Smooth muscle cell (in vitro differentiated cells): ENCODE data around the gene DMBX1. TPM values are rescaled to one million over a fixed set of nuclear protein-coding genes. Genes with fewer than 3 reads are reported as not detected.

ENCODE experiments used
- DNase-seq: peaks from one replicate; lab custom pipeline; 2025; ENCODE audit not compliant: unreplicated experiment; lab: John Stamatoyannopoulos, UW
- H2AFZ ChIP-seq: fragments of 200-600 bp; sonication (generic); 2 replicates; pipeline ENCODE4 v1.6.0; 2016; ENCODE audit warnings: antibody characterized with exemption, low read depth, mild to moderate bottlenecking
- H3F3A ChIP-seq: fragments of 200-600 bp; sonication (generic); 2 replicates; pipeline ENCODE4 v1.6.0; 2017; ENCODE audit warnings: antibody characterized with exemption, low read depth
- H3K27ac ChIP-seq: fragments of 200-600 bp; sonication (generic); 2 replicates; pipeline ENCODE4 v1.5.1; 2016; ENCODE audit warnings: low read depth, mild to moderate bottlenecking
- H3K27me3 ChIP-seq: fragments of 200-600 bp; sonication (generic); 2 replicates; pipeline ENCODE4 v1.6.1; 2016; ENCODE audit warnings: low read depth, mild to moderate bottlenecking
- H3K36me3 ChIP-seq: fragments of 200-600 bp; sonication (generic); 2 replicates; pipeline ENCODE4 v1.5.1; 2016; ENCODE audit warnings: low read depth
- H3K4me1 ChIP-seq: fragments of 200-600 bp; sonication (generic); 2 replicates; pipeline ENCODE4 v1.5.1; 2016; ENCODE audit warnings: low read depth
- H3K4me2 ChIP-seq: fragments of 200-600 bp; sonication (generic); 2 replicates; pipeline ENCODE4 v1.6.0; 2016; ENCODE audit warnings: mild to moderate bottlenecking
- H3K4me3 ChIP-seq: fragments of 200-600 bp; sonication (generic); 2 replicates; pipeline ENCODE4 v1.5.1; 2016; ENCODE audit warnings: mild to moderate bottlenecking
- H3K79me2 ChIP-seq: fragments of 200-600 bp; sonication (generic); 2 replicates; pipeline ENCODE4 v1.6.0; 2016; ENCODE audit warnings: low read depth, mild to moderate bottlenecking
- H3K9ac ChIP-seq: fragments of 200-600 bp; sonication (generic); 2 replicates; pipeline ENCODE4 v1.6.0; 2016; ENCODE audit warnings: low read depth
- H3K9me3 ChIP-seq: fragments of 200-600 bp; sonication (generic); replicated peaks from 2 replicates; pipeline ENCODE4 v1.5.1; 2016; ENCODE audit warnings: low read depth
- H4K20me1 ChIP-seq: fragments of 200-600 bp; sonication (generic); 2 replicates; pipeline ENCODE4 v1.6.0; 2016; ENCODE audit warnings: low read depth
- CTCF ChIP-seq: fragments of 200-600 bp; sonication (generic); IDR thresholded peaks from 2 replicates; pipeline ENCODE4 v1.5.1; 2017; ENCODE audit warnings: borderline replicate concordance, mild to moderate bottlenecking, antibody characterized with exemption; ENCODE audit not compliant: insufficient read depth, poor library complexity, severe bottlenecking
- WGBS: methylation state at CpG from one replicate; pipeline ENCODE4 v1.1.7; 2016; ENCODE audit warnings: low lambda C conversion rate; 5-methylcytosine and 5-hydroxymethylcytosine counted together
- polyA plus RNA-seq: library from polyadenylated mRNA; unstranded; fragments of >200 nt; fragmentation: Nextera tagmentation; extraction: Ambion mirVana; gene quantifications from 2 replicates; pipeline ENCODE4 v1.2.1, GENCODE V29; 2016
- total RNA-seq: library from RNA; depleted of rRNA; stranded (reverse); fragments of >200 nt; gene quantifications from 2 replicates; pipeline ENCODE4 v1.2.3, GENCODE V29; 2014

Gene DMBX1
- total and polyA plus RNA-seq, 2 experiments from 2014 or later = not detected

GRCh38 chr1:46444466-46444865, 45.2 kb upstream of the DMBX1 start:
- peaks cover 5% of the 10 kb centered on the region for H3K4me1 ChIP-seq

GRCh38 chr1:46445773-46446256, 43.8 kb upstream of the DMBX1 start:
- WGBS = 64% methylated on average over 3 of the region's 3 CpGs
- no peaks in the 10 kb centered on the region for H3K79me2 ChIP-seq
- no peak overlapping the region for H3K9ac ChIP-seq
- peaks cover 5% of the 10 kb centered on the region for H3K4me1 ChIP-seq
- no peaks in the 10 kb centered on the region for H4K20me1 ChIP-seq
- peaks cover 73% of the 10 kb centered on the region for H3K27me3 ChIP-seq
- H3K9me3 ChIP-seq = no peaks in the 10 kb centered on the region
- TF ChIP-seq CTCF = no peak
- H3F3A ChIP-seq = no peaks in the 10 kb centered on the region
- H3K27ac ChIP-seq = no peak overlapping the region
- DNase-seq = no peak
- no peak overlapping the region for H3K4me2 ChIP-seq
- H3K4me3 ChIP-seq = no peak overlapping the region
- no peaks in the 10 kb centered on the region for H3K36me3 ChIP-seq
- no peak overlapping the region for H2AFZ ChIP-seq

More at GRCh38 chr1:46444466-46444865, 45.2 kb upstream of the DMBX1 start:
- Histone ChIP-seq H3K9ac (no peak overlapping the region), H4K20me1 (no peaks in the 10 kb centered on the region), H2AFZ (no peak overlapping the region), H3K4me3 (no peak overlapping the region), H3K79me2 (no peaks in the 10 kb centered on the region), H3K27ac (no peak overlapping the region), H3K9me3 (no peaks in the 10 kb centered on the region), H3K4me2 (no peak overlapping the region), H3K36me3 (no peaks in the 10 kb centered on the region), H3F3A (no peaks in the 10 kb centered on the region), H3K27me3 (peaks cover 59% of the 10 kb centered on the region)
- 86% methylated on average over 3 of the region's 3 CpGs for WGBS
- DNase-seq = no peak
- no peak for TF ChIP-seq CTCF

- WGBS = 18% methylated on average over 15 of the region's 15 CpGs
- H3K4me2 ChIP-seq = no peak overlapping the region
- H3F3A ChIP-seq = no peaks in the 10 kb centered on the region
- no peaks in the 10 kb centered on the region for H3K79me2 ChIP-seq
- H2AFZ ChIP-seq = no peak overlapping the region
- peaks cover 83% of the 10 kb centered on the region for H3K27me3 ChIP-seq
- peak; percentile 89 for TF ChIP-seq CTCF
- DNase-seq = peak; percentile 32
- H3K9ac ChIP-seq = no peak overlapping the region
- H4K20me1 ChIP-seq = no peaks in the 10 kb centered on the region
- H3K4me1 ChIP-seq = peaks cover 5% of the 10 kb centered on the region
- no peak overlapping the region for H3K27ac ChIP-seq
- H3K4me3 ChIP-seq = no peak overlapping the region
- no peaks in the 10 kb centered on the region for H3K36me3 ChIP-seq
- H3K9me3 ChIP-seq = no peaks in the 10 kb centered on the region
These were observed 42.8 kb upstream of the DMBX1 start for GRCh38 chr1:46446646-46447498.
